HCT116 (cell line): ENCODE measurements around the gene ARHGAP9. TPM values are rescaled to one million over a fixed set of nuclear protein-coding genes. Genes with fewer than 3 reads are reported as not detected.

Experiments
- ATAC-seq: fragments of 200-7000 bp; cut with Tn5 transposase; 2 replicates; pipeline ENCODE4 v1.9.1; 2020; ENCODE audit warnings: mild to moderate bottlenecking, moderate library complexity
- BruUV-seq: library from RNA; stranded (reverse); fragments of 400-500 nt; replicated peaks from 2 replicates; lab custom pipeline; 2021; lab: Mats Ljungman, UMichigan
- CTCF ChIA-PET: fragments of 300-600 bp; sonication (Branson Sonifier 250); formaldehyde crosslinking; loops from one replicate; lab custom pipeline; 2021; ENCODE audit warnings: antibody characterized with exemption; lab: Charles Lee
- POLR2A ChIA-PET: fragments of 300-600, 350-600 bp; sonication (Branson Sonifier 250); formaldehyde crosslinking; loops from one replicate; lab custom pipeline; 2021; ENCODE audit warnings: antibody characterized with exemption; lab: Charles Lee
- RAD21 ChIA-PET, 2 experiments: fragments of 300-600 bp; sonication (Branson Sonifier 250); formaldehyde crosslinking; loops; one replicate each; lab custom pipeline; 2023; ENCODE audit warnings: low total read pairs in 2 of 2; ENCODE audit not compliant: uncharacterized antibody in 2 of 2, unreplicated experiment in 2 of 2, low non-redundant PET in 1 of 2; lab: Charles Lee
- DNase-seq: peaks from one replicate; pipeline ENCODE4 v3.0.0-alpha.2; 2010; ENCODE audit warnings: low read depth, low spot score
- H2AFZ ChIP-seq: fragments of 200-600 bp; shearing (Covaris generic), sonication (generic); 2 replicates; pipeline ENCODE4 v1.6.1; 2017; ENCODE audit warnings: low read depth, mixed run types, mixed read lengths, antibody characterized with exemption, low read length; ENCODE audit not compliant: poor library complexity, severe bottlenecking
- H3K27ac ChIP-seq: 2 replicates; pipeline ENCODE4 v1.5.1; 2012; ENCODE audit warnings: low read depth, low read length
- H3K27me3 ChIP-seq: fragments of 200-600 bp; sonication (generic); 2 replicates; pipeline ENCODE4 v1.6.1; 2016; ENCODE audit warnings: mixed run types, low read length, mixed read lengths; ENCODE audit not compliant: insufficient read depth
- H3K36me3 ChIP-seq, 2 experiments: fragments of 200-500 bp in 1 of 2; fragments of 200-600 bp in 1 of 2; sonication (Bioruptor generic) in 1 of 2; sonication (generic) in 1 of 2; 2 replicates each; pipeline versions ENCODE4 v1.5.1 to v1.6.1; 2014 to 2016; ENCODE audit warnings: low read length in 2 of 2, inconsistent platforms in 1 of 2, mixed read lengths in 1 of 2, mixed run types in 1 of 2; ENCODE audit not compliant: insufficient read depth in 2 of 2, control insufficient read depth in 1 of 2
- H3K4me1 ChIP-seq, 2 experiments: fragments of 200-600 bp in 1 of 2; sonication (generic) in 1 of 2; 2 replicates each; pipeline versions ENCODE4 v1.5.1 to v1.6.1; 2012 to 2017; ENCODE audit warnings: low read length in 2 of 2, inconsistent platforms in 1 of 2, mild to moderate bottlenecking in 1 of 2, mixed read lengths in 1 of 2, mixed run types in 1 of 2, moderate library complexity in 1 of 2; ENCODE audit not compliant: insufficient read depth in 2 of 2, control insufficient read depth in 1 of 2
- H3K4me2 ChIP-seq: fragments of 200-600 bp; sonication (generic); 2 replicates; pipeline ENCODE4 v1.6.1; 2017; ENCODE audit warnings: mixed run types, low read length, mixed read lengths
- H3K4me3 ChIP-seq, 2 experiments: fragments of 200-600 bp in 1 of 2; sonication (generic) in 1 of 2; replicated peaks in 1 of 2; 2 replicates each; pipeline ENCODE4 v1.5.1; 2011 to 2016; ENCODE audit warnings: low read length in 2 of 2, control low read depth in 1 of 2, low read depth in 1 of 2, mild to moderate bottlenecking in 1 of 2, mixed read lengths in 1 of 2, mixed run types in 1 of 2
- H3K79me2 ChIP-seq: fragments of 200-600 bp; sonication (generic); 2 replicates; pipeline ENCODE4 v1.6.1; 2017; ENCODE audit warnings: mild to moderate bottlenecking, mixed run types, low read length, moderate library complexity, mixed read lengths; ENCODE audit not compliant: insufficient read depth
- H3K9ac ChIP-seq: fragments of 200-600 bp; sonication (generic); 2 replicates; pipeline ENCODE4 v1.6.1; 2016; ENCODE audit warnings: low read length, mixed read lengths
- H3K9me2 ChIP-seq: fragments of 200-600 bp; sonication (generic), shearing (Covaris generic); 2 replicates; pipeline ENCODE4 v1.6.1; 2017; ENCODE audit warnings: mixed run types, mild to moderate bottlenecking, moderate library complexity; ENCODE audit not compliant: insufficient read depth
- H3K9me3 ChIP-seq, 2 experiments: fragments of 200-500 bp in 1 of 2; fragments of 200-600 bp in 1 of 2; sonication (Bioruptor generic) in 1 of 2; sonication (generic) in 1 of 2; 2 replicates each; pipeline ENCODE4 v1.6.1; 2014 to 2017; ENCODE audit warnings: low read length in 2 of 2, mixed read lengths in 2 of 2, inconsistent platforms in 1 of 2, low read depth in 1 of 2, mild to moderate bottlenecking in 1 of 2, mixed run types in 1 of 2, moderate library complexity in 1 of 2; ENCODE audit not compliant: control insufficient read depth in 1 of 2, insufficient read depth in 1 of 2
- H4K20me1 ChIP-seq: fragments of 200-600 bp; sonication (generic), shearing (Covaris generic); 2 replicates; pipeline ENCODE4 v1.6.1; 2017; ENCODE audit warnings: mixed run types, mild to moderate bottlenecking, moderate library complexity; ENCODE audit not compliant: insufficient read depth
- CBX3 ChIP-seq: IDR thresholded peaks from 2 replicates; pipeline ENCODE4 v1.6.1; 2012; ENCODE audit warnings: low read depth
- CEBPB ChIP-seq: IDR thresholded peaks from 2 replicates; pipeline ENCODE4 v1.6.1; 2012; ENCODE audit warnings: low read depth
- EGR1 ChIP-seq: IDR thresholded peaks from 2 replicates; pipeline ENCODE4 v1.6.1; 2012; ENCODE audit warnings: low read depth
- ELF1 ChIP-seq: IDR thresholded peaks from 2 replicates; pipeline ENCODE4 v1.6.1; 2012; ENCODE audit warnings: low read depth, borderline replicate concordance
- EZH2 ChIP-seq: fragments of 200-600 bp; sonication (generic); IDR thresholded peaks from 2 replicates; pipeline ENCODE4 v1.6.1; 2017; ENCODE audit warnings: antibody characterized with exemption, mixed run types
- EZH2phosphoT487 ChIP-seq: fragments of 200-600 bp; IDR thresholded peaks from 2 replicates; pipeline ENCODE4 v1.6.1; 2018; ENCODE audit warnings: antibody characterized with exemption, borderline replicate concordance
- FOSL1 ChIP-seq: IDR thresholded peaks from 2 replicates; pipeline ENCODE4 v1.6.1; 2012; ENCODE audit warnings: low read depth
- JUND ChIP-seq: IDR thresholded peaks from 2 replicates; pipeline ENCODE4 v1.6.1; 2012
- MAX ChIP-seq: IDR thresholded peaks from 2 replicates; pipeline ENCODE4 v1.6.1; 2012
- POLR2A ChIP-seq: IDR thresholded peaks from 2 replicates; pipeline ENCODE4 v1.7.0; 2011; ENCODE audit warnings: borderline replicate concordance; ENCODE audit not compliant: insufficient read depth, insufficient read length; ENCODE audit errors: extremely low read depth
- POLR2AphosphoS5 ChIP-seq: IDR thresholded peaks from 2 replicates; pipeline ENCODE4 v1.6.1; 2011; ENCODE audit warnings: mild to moderate bottlenecking, low read depth, low read length, moderate library complexity
- SIN3A ChIP-seq: IDR thresholded peaks from 2 replicates; pipeline ENCODE4 v1.6.1; 2012; ENCODE audit warnings: low read depth
- SP1 ChIP-seq: IDR thresholded peaks from 2 replicates; pipeline ENCODE4 v1.6.1; 2012; ENCODE audit warnings: low read depth
- TCF7L2 ChIP-seq: IDR thresholded peaks from 2 replicates; pipeline ENCODE4 v1.7.0; 2011; ENCODE audit warnings: borderline replicate concordance, inconsistent platforms; ENCODE audit not compliant: insufficient read depth, insufficient read length; ENCODE audit errors: extremely low read depth
- YY1 ChIP-seq: IDR thresholded peaks from 2 replicates; pipeline ENCODE4 v1.6.1; 2011; ENCODE audit warnings: low read length, low read depth, moderate library complexity, mild to moderate bottlenecking; ENCODE audit not compliant: insufficient replicate concordance; ENCODE audit errors: extremely low read depth
- ZBTB33 ChIP-seq: IDR thresholded peaks from 2 replicates; pipeline ENCODE4 v1.6.1; 2011; ENCODE audit warnings: mild to moderate bottlenecking, low read length, moderate library complexity; ENCODE audit not compliant: insufficient replicate concordance; ENCODE audit errors: extremely low read depth
- ZFX ChIP-seq: fragments of 450-650 bp; IDR thresholded peaks from 2 replicates; pipeline ENCODE4 v1.6.1; 2017
- intact Hi-C: fragments of 100-400 bp; cut with micrococcal nuclease; formaldehyde crosslinking; loops from 2 replicates; pipeline ENCODE4 v1.10.0; 2022
- total RNA-seq: library from RNA; stranded (reverse); gene quantifications from one replicate; pipeline ENCODE4 v1.2.1, GENCODE V29; 2021; ENCODE audit not compliant: unreplicated experiment
- TF ChIP-seq, protein P1 (sequence below): IDR thresholded peaks from 2 replicates; pipeline ENCODE4 v1.6.1; 2012
- TF ChIP-seq, protein P2 (sequence below), 3 experiments: fragments of 200-600 bp in 1 of 3; sonication (generic) in 1 of 3; IDR thresholded peaks in 2 of 3; conservative IDR thresholded peaks in 1 of 3; 2 replicates each; pipeline ENCODE4 v1.5.1; 2012 to 2017; ENCODE audit warnings: low read depth in 2 of 3, low read length in 2 of 3, antibody characterized with exemption in 1 of 3, borderline replicate concordance in 1 of 3, control low read depth in 1 of 3, mild to moderate bottlenecking in 1 of 3, mixed read lengths in 1 of 3, mixed run types in 1 of 3, moderate library complexity in 1 of 3; ENCODE audit not compliant: insufficient read depth in 1 of 3

The ARHGAP9 gene
- total RNA-seq, 1 experiment from 2014 or later = 0.84 TPM

DNA sequence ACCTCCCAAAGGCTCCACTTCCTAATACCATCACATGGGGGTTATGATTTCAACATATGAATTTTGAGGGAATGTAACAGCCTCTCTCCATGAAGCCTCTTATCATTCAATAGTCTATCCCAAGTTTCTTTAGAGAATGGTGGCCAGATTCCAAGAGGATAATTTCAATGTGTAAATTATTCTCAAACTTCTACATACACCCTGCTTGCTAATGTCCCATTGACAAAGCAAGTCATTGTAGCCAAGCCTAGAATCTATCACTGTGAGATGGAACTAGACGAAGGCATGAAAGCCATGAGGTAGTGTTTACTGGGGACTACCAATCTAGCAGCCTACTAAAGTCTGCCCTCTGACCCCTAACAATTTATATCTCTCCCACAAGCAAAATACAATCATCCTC lies 41.3 kb downstream of the ARHGAP9 start:
- H2AFZ ChIP-seq = no peak overlapping the region
- DNase-seq (no peak), ATAC-seq (no peak)
- H3K36me3 ChIP-seq = no peaks in the 10 kb centered on the region
- ChIA-PET CTCF (no interaction called here), RAD21 (no interaction called here), POLR2A (no interaction called here)
- H3K4me1 ChIP-seq = no peaks in the 10 kb centered on the region
- TF ChIP-seq FOSL1 = no peak
- no peak overlapping the region for H3K4me3 ChIP-seq
- peaks cover 0 to 8% of the 10 kb centered on the region in 2 experiments; a peak in 1 of 4 replicates for H3K9me3 ChIP-seq
- H3K27me3 ChIP-seq = no peaks in the 10 kb centered on the region
- no peak overlapping the region for H3K27ac ChIP-seq
- intact Hi-C loops = no loop called here
- H3K79me2 ChIP-seq = no peaks in the 10 kb centered on the region
- no peaks in the 10 kb centered on the region for H3K9me2 ChIP-seq
- H4K20me1 ChIP-seq = no peaks in the 10 kb centered on the region
- H3K9ac ChIP-seq = no peak overlapping the region
- no TSS peak for BruUV-seq
- H3K4me2 ChIP-seq = no peak overlapping the region

DNA sequence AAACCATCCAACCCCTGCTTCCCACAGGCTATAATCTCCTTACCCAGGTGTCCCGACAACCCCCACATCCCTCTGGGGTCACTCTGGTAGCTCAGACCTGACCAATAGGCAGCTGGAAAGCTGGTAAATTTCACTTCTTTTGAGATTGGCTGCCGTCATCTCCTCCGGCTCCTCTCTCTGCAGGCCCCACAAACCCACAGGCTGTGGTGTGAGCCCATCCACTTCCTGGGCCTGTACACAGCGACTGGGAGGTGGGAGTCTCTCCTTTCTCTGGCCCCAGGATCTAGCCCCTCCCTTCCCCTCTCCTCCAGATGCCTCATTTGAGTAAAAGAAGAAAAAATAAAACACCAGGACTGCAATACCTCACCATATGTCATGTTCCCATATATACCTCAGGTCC lies 44.4 kb downstream of the ARHGAP9 start:
- no peak overlapping the region for H3K9ac ChIP-seq
- no peaks in the 10 kb centered on the region for H3K27me3 ChIP-seq
- CTCF ChIA-PET = no interaction called here
- H3K4me2 ChIP-seq = no peak overlapping the region
- no peak overlapping the region for H2AFZ ChIP-seq
- no peak overlapping the region for H3K4me3 ChIP-seq
- DNase-seq (no peak), ATAC-seq (no peak)
- H3K4me1 ChIP-seq = peaks cover 4 to 10% of the 10 kb centered on the region in 2 experiments; a peak in 3 of 4 replicates
- no TSS peak for BruUV-seq
- no peaks in the 10 kb centered on the region for H3K9me2 ChIP-seq
- intact Hi-C loops = no loop called here
- H3K9me3 ChIP-seq = no peaks in the 10 kb centered on the region
- no peaks in the 10 kb centered on the region for H3K36me3 ChIP-seq
- no peak overlapping the region for H3K27ac ChIP-seq
- H3K79me2 ChIP-seq = peaks cover under 1% of the 10 kb centered on the region; the same call in 1 of the 2 replicates
- H4K20me1 ChIP-seq = no peaks in the 10 kb centered on the region
- RAD21 ChIA-PET = no interaction called here
- POLR2A ChIA-PET = no interaction called here
- TF ChIP-seq ELF1 (no peak), EZH2 (no peak), POLR2A (no peak), TCF7L2 (no peak), SP1 (no peak), FOSL1 (no peak), POLR2AphosphoS5 (no peak), JUND (no peak), ZFX (no peak), ZBTB33 (no peak), YY1 (no peak), CBX3 (no peak), EGR1 (no peak), MAX (no peak), CEBPB (no peak), EZH2phosphoT487 (no peak), SIN3A (no peak)
- TF ChIP-seq, protein P1, sequence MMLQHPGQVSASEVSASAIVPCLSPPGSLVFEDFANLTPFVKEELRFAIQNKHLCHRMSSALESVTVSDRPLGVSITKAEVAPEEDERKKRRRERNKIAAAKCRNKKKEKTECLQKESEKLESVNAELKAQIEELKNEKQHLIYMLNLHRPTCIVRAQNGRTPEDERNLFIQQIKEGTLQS = no peak
- TF ChIP-seq, protein P2, sequence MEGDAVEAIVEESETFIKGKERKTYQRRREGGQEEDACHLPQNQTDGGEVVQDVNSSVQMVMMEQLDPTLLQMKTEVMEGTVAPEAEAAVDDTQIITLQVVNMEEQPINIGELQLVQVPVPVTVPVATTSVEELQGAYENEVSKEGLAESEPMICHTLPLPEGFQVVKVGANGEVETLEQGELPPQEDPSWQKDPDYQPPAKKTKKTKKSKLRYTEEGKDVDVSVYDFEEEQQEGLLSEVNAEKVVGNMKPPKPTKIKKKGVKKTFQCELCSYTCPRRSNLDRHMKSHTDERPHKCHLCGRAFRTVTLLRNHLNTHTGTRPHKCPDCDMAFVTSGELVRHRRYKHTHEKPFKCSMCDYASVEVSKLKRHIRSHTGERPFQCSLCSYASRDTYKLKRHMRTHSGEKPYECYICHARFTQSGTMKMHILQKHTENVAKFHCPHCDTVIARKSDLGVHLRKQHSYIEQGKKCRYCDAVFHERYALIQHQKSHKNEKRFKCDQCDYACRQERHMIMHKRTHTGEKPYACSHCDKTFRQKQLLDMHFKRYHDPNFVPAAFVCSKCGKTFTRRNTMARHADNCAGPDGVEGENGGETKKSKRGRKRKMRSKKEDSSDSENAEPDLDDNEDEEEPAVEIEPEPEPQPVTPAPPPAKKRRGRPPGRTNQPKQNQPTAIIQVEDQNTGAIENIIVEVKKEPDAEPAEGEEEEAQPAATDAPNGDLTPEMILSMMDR (IDR thresholded peaks at IDR 0.05 in 2 of 3, conservative IDR thresholded peaks at IDR 0.05 in 1 of 3; ENCODE audit: borderline replicate concordance in 1 of 3, insufficient read depth in 1 of 3, low read depth in 2 of 3, low read length in 2 of 3) = no peak
